Measurements from ENCODE around the gene SEC22C. TPM values are rescaled to one million over a fixed set of nuclear protein-coding genes. Genes with fewer than 3 reads are reported as not detected.
"Not testable (repeated sequence)": the region's sequence is repeated elsewhere in the genome, so short reads cannot be mapped to it uniquely, and the experiment has no call there.

The SEC22C gene
- polyA plus RNA-seq (2013, experiment 1 of 2; ENCODE audit: insufficient read length): 35.9 TPM
- polyA plus RNA-seq (2013, experiment 2 of 2; ENCODE audit: insufficient read length): 35.1 TPM

DNA sequence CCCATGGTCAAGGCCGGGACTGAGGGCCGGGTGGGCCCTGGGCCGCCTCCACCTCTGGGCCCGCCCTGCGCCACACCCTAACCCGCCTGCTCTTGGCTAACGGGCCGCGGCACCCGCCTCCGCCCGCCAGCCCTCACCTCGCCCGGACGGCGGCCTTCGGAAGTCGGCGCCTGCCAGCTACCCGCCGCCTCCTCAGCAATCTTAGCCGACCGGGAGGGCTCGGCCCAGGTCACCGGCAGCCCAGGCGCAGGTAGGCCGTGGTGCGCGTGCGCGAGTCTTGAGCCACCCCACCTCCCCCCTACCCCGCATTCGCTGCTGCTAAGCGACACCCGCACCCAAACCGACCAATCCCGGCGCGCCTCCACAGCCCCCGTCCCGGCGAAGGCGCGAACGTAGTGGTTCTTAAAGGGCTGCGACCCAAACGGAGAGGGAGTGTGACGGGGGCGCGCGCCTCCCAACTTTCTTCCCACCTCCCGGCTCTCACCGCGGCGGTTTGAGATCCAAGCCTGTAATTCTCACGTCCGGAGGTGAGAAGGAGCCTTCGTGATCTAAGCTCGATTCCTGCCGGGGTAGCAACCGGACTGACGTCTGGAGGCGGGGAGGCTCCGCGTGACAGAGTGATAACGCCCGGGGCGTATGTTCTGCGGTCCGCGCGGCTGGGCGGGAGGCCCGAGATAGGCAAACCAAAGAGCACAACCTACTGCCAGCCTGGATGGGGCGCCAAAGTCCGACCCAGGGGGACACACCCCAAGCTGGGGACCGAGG lies at the start of gene SEC22C:
TSS of gene SEC22C (minus strand) at position 259 of the 765 bp plus-strand sequence. CDS start 12,921 bp downstream, outside the sequence.
- DNase-seq: peak; percentile 90

DNA sequence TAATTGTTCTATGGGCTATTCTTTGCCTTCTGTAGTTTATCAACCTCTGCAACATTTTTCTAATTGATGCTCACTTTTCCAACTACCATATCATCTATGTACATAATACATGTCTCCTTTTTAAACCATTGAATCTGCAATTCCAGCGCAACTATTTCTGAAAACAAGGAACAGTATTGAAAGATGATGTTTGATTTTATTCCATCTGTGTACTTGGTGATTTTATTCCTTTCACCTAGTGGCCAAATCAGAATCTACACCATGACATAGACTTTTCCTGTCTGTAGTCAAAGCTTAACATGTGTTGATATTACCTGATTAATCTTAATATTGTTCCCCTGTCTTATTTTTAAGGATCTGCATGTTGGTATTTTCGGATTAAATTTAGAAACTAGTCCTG lies 31.7 kb upstream of the SEC22C start:
- no peak for DNase-seq

GRCh38 chr3:42612928-42613327 lies 31.2 kb upstream of the SEC22C start:
- no peak for DNase-seq

DNA sequence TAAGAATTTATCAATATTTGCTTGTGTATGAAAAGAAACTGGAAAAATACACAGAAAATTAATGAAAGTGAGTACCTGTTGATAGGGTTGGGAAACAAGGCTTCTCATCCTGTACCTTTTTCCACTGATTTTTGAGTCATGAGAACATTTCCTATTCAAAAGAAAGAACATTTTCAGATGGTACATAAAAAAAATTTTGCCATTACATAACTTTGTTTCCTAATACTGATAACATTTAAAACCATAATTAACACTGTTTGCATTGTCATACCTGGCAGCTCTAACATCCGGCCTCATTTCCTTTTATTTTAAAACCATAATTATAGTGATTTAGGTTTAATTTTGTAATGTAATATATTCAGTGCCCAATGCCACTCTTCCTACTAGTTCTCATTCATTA lies 30.4 kb upstream of the SEC22C start:
- no peak for DNase-seq

- no peak for DNase-seq
These were observed 29.2 kb upstream of the SEC22C start for GRCh38 chr3:42610976-42611375.

GRCh38 chr3:42608581-42608980 lies 26.8 kb upstream of the SEC22C start:
- no peak for DNase-seq

DNA sequence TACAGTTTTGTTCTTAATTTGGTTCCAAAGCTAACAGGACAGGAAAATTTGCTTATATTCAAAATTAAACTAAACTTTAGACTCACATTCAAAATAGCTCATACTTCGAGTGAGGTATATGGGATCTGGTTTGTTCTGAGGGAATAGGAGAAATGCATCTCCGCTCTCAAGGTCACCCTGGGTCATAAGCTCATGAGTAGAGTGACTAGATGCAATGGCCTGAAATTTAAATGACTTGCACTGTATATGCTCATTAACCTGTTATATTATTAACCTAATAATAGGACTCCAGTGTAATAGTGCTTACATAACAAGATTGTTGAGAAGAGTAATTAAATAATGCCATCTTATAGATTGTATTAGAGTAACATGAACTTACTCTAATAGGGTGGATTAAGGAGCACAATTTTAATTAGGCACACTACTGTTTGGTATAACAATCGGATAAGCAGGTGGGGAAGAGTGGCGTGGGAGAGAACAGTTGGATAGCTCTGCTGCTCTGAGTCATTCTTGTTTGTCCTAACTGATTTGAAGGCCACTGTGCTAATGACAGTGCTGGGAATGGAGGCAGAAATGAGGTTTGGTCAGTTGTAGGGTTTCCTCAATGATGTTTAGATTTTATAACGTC lies 23.9 kb upstream of the SEC22C start:
- DNase-seq: no peak

- no peak for DNase-seq
These were observed 21.2 kb upstream of the SEC22C start for GRCh38 chr3:42602961-42603360.

GRCh38 chr3:42601896-42602581 lies 20.3 kb upstream of the SEC22C start:
- DNase-seq: no peak

- peak; percentile 57 for DNase-seq
These were observed 19.4 kb upstream of the SEC22C start for GRCh38 chr3:42600958-42601675.

- peak; percentile 97 for DNase-seq
These were observed 18.6 kb upstream of the SEC22C start, which contains the start of gene NKTR for GRCh38 chr3:42600111-42600957. TSS of gene NKTR (plus strand) at chr3:42600686. CDS start at chr3:42601007, 321 bp downstream.

GRCh38 chr3:42597098-42597497 lies 15.3 kb upstream of the SEC22C start:
- not testable (repeated sequence) for DNase-seq

- no peak for DNase-seq
These were observed 13.9 kb upstream of the SEC22C start for GRCh38 chr3:42595682-42596081.

- DNase-seq: no peak
These were observed 11.9 kb upstream of the SEC22C start for GRCh38 chr3:42593635-42594034.

DNA sequence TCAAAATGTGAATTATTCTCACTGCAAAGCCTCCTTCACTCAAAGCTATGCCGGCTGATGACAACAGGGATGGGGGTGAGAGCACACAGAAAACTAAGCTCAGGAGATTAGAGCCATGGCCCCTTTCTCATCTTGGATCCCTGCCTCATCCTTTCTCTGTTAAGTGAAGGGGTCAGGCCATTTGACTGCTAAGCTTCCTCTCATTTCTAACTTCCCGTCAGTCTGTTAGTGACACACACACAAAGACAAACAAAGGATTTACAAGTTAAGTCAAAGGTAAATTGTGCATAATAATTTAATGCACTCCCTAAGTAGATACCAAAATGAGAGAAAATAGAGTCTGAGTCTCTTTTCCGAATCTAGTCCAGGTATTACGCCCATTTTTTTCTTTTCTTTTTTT lies 10.0 kb upstream of the SEC22C start:
- no peak for DNase-seq

DNA sequence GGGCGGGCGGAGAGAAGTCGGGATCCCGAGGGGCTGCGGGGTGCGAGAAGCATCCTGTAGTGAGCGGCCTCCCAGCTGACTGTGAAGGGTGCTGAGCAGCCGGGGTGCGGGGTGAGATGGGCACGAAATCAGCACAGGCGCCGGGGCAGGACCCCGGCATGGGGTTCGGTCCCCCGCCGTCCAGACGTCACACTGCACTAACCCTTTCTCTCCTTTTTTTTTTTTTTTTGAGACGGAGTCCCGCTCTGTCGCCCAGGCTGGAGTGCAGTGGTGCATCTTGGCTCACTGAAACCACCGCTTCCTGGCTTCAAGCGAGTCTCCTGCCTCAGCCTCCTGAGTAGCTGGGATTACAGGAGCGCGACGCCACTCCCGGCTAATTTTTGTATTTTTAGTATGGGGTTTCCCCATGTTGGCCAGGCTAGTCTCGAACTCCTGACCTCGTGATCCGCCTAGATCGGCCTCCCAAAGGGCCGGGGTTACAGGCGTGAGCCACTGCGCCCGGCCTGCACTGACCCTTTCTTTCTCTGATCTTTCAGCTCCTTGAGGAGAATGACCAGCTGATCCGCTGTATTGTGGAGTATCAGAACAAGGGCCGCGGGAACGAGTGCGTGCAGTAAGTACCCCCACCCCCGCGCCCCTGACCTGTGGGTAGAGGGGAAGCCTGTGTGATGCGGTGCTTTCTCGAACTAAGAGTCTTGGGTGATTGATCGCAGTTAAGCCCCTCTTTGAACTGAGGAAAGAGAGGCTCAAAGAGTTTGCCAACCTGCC lies 9.4 kb upstream of the SEC22C start:
- no peak for DNase-seq

- DNase-seq: no peak
These were observed 7.8 kb upstream of the SEC22C start for GRCh38 chr3:42589382-42590109.

GRCh38 chr3:42588625-42589024 lies 6.9 kb upstream of the SEC22C start:
- no peak for DNase-seq

- DNase-seq: no peak
These were observed 805 bp upstream of the SEC22C start for GRCh38 chr3:42582474-42583070.

DNA sequence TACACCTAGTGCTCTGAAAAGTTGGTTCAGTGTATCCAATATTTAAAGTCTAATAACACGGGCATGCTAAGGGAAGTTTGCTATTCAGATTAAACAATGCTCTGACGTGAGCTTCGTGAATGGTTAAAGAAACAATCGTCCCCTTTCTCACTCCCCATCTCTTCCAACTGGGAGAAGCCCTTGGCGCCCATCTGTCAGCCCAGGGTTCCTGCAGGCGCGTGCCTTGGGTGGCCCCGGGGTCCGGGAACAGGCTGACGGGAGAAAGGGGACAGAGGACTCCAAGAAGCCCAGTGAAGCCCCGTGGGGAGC lies 413 bp downstream of the SEC22C start:
- no peak for DNase-seq
